ENCODE measurements around the gene RNASE11. TPM values are rescaled to one million over a fixed set of nuclear protein-coding genes. Genes with fewer than 3 reads are reported as not detected.

RNASE11 gene
- total RNA-seq, 2 experiments from 2014 or later, result not detected

GRCh38 chr14:20617138-20618003 lies 29.6 kb upstream of the RNASE11 start:
- intact Hi-C loops (cut with micrococcal nuclease; ENCODE audit: unreplicated experiment), result no loop called here
- no peak for TF ChIP-seq EZH2phosphoT487 (IDR thresholded peaks at IDR 0.05; ENCODE audit: borderline replicate concordance, low read depth, low read length)
- TF ChIP-seq CTCF (conservative IDR thresholded peaks at IDR 0.05; ENCODE audit: low read length), result no peak
- no peaks in the 10 kb centered on the region for H3K9me3 ChIP-seq (ENCODE audit: low read length)
- no peak overlapping the region for H3K4me2 ChIP-seq (ENCODE audit: low read length)
- H3K36me3 ChIP-seq (ENCODE audit: insufficient read depth, low read length), result no peaks in the 10 kb centered on the region
- no peak for DNase-seq (ENCODE audit: low spot score)
- H3K9me2 ChIP-seq (ENCODE audit: insufficient read depth, low read length), result no peaks in the 10 kb centered on the region
- no peak overlapping the region for H2AFZ ChIP-seq (ENCODE audit: low read length)
- ChIA-PET POLR2A (no interaction called here), CTCF (ENCODE audit: unreplicated experiment) (no interaction called here)
- H4K20me1 ChIP-seq (ENCODE audit: insufficient read depth, low read length), result no peaks in the 10 kb centered on the region
- H3K27ac ChIP-seq (ENCODE audit: low read depth, low read length, poor library complexity, severe bottlenecking), result no peak overlapping the region
- BruUV-seq (replicated peaks), result no TSS peak
- no peak overlapping the region for H3K4me3 ChIP-seq (ENCODE audit: low read depth, low read length, poor library complexity, severe bottlenecking)
- H3K79me2 ChIP-seq (ENCODE audit: insufficient read depth, low read depth, low read length), result no peaks in the 10 kb centered on the region
- peaks cover 20% of the 10 kb centered on the region for H3K4me1 ChIP-seq (ENCODE audit: insufficient read depth, low read length, poor library complexity, severe bottlenecking)

- H3K4me1 ChIP-seq (ENCODE audit: insufficient read depth, low read length, poor library complexity, severe bottlenecking), result peaks cover 30% of the 10 kb centered on the region
- intact Hi-C loops (cut with micrococcal nuclease; ENCODE audit: unreplicated experiment), result no loop called here
- H2AFZ ChIP-seq (ENCODE audit: low read length), result no peak overlapping the region
- ChIA-PET POLR2A (interaction anchor here (0.7 kb wide), 1 partner anchor 61 kb away, joined by 4 read pairs; no protein-coding TSS in a partner anchor), CTCF (ENCODE audit: unreplicated experiment) (no interaction called here)
- TF ChIP-seq CTCF (conservative IDR thresholded peaks at IDR 0.05; ENCODE audit: low read length), result no peak
- TF ChIP-seq EZH2phosphoT487 (IDR thresholded peaks at IDR 0.05; ENCODE audit: borderline replicate concordance, low read depth, low read length), result no peak
- no peak overlapping the region for H3K4me3 ChIP-seq (ENCODE audit: low read depth, low read length, poor library complexity, severe bottlenecking)
- BruUV-seq (replicated peaks), result no TSS peak
- no peak overlapping the region for H3K27ac ChIP-seq (ENCODE audit: low read depth, low read length, poor library complexity, severe bottlenecking)
- no peaks in the 10 kb centered on the region for H4K20me1 ChIP-seq (ENCODE audit: insufficient read depth, low read length)
- no peak for DNase-seq (ENCODE audit: low spot score)
- no peaks in the 10 kb centered on the region for H3K36me3 ChIP-seq (ENCODE audit: insufficient read depth, low read length)
- H3K9me2 ChIP-seq (ENCODE audit: insufficient read depth, low read length), result no peaks in the 10 kb centered on the region
- H3K9me3 ChIP-seq (ENCODE audit: low read length), result no peaks in the 10 kb centered on the region
- no peaks in the 10 kb centered on the region for H3K79me2 ChIP-seq (ENCODE audit: insufficient read depth, low read depth, low read length)
- no peak overlapping the region for H3K4me2 ChIP-seq (ENCODE audit: low read length)
These were observed 28.2 kb upstream of the RNASE11 start for GRCh38 chr14:20615996-20616395.
